ENCODE data around the gene BCL11A. TPM values are rescaled to one million over a fixed set of nuclear protein-coding genes. Genes with fewer than 3 reads are reported as not detected.

Gene BCL11A
- total RNA-seq, 1 donor from 2014 or later, result 2.2 TPM

DNA sequence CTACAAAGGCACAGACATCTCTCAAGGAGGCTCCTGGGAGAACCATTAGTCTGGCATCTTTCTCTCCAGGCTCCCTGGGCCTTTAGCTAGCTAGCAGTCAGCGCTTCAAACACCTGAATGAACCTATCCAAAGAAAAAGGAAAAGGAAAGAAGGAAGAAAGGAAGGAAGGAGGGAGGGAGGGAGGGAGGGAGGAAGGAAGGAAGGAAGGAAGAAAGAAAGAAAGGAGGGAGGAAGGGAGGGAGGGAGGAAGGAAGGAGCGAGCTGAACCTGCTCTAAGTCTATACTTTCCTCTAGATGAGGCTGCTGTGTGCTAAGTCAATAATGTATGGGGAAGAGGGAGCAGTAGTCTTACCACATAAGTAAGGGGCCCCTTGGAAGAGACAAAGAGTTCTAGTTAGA, 5.1 kb upstream of the BCL11A start:
- Mint-ChIP-seq H3K27ac (ENCODE audit: unreplicated experiment) (no peak overlapping the region), H3K27me3 (ENCODE audit: low read depth) (peaks cover 99% of the 10 kb centered on the region), H3K36me3 (ENCODE audit: low read depth) (no peaks in the 10 kb centered on the region), H3K9me3 (no peaks in the 10 kb centered on the region), H3K4me1 (peaks cover 24% of the 10 kb centered on the region), H3K4me3 (no peak overlapping the region)
- no peak for DNase-seq (ENCODE audit: low read depth, low spot score)
- TF ChIP-seq, protein P1, sequence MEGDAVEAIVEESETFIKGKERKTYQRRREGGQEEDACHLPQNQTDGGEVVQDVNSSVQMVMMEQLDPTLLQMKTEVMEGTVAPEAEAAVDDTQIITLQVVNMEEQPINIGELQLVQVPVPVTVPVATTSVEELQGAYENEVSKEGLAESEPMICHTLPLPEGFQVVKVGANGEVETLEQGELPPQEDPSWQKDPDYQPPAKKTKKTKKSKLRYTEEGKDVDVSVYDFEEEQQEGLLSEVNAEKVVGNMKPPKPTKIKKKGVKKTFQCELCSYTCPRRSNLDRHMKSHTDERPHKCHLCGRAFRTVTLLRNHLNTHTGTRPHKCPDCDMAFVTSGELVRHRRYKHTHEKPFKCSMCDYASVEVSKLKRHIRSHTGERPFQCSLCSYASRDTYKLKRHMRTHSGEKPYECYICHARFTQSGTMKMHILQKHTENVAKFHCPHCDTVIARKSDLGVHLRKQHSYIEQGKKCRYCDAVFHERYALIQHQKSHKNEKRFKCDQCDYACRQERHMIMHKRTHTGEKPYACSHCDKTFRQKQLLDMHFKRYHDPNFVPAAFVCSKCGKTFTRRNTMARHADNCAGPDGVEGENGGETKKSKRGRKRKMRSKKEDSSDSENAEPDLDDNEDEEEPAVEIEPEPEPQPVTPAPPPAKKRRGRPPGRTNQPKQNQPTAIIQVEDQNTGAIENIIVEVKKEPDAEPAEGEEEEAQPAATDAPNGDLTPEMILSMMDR (conservative IDR thresholded peaks at IDR 0.05), result no peak

DNA sequence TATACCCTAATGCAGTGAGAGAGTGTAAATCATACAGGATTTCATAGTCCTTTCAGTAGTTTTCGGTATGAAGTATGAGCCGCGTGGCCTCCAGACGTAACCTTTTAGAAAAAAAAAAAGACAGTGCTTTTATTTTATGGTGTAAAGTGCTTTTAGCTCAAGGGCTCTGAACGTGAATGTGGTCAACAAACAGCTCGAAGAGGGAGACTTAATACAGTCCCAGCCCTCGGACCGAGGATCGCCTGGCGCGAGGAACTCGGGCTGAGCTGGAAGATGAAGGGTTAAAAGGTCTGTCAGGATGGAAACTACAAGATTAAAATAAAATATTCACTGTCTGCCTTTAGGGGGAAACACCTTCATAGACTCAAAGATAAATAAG, 4.0 kb upstream of the BCL11A start:
- H3K4me1 Mint-ChIP-seq, result peaks cover 27% of the 10 kb centered on the region
- TF ChIP-seq, protein P1 (conservative IDR thresholded peaks at IDR 0.05), result no peak
- H3K27me3 Mint-ChIP-seq (ENCODE audit: low read depth), result peaks cover 100% of the 10 kb centered on the region
- H3K9me3 Mint-ChIP-seq, result no peaks in the 10 kb centered on the region
- no peaks in the 10 kb centered on the region for H3K36me3 Mint-ChIP-seq (ENCODE audit: low read depth)
- DNase-seq (ENCODE audit: low read depth, low spot score), result no peak
- no peak overlapping the region for H3K27ac Mint-ChIP-seq (ENCODE audit: unreplicated experiment)
- H3K4me3 Mint-ChIP-seq, result peak overlapping the region; percentile 75

DNA sequence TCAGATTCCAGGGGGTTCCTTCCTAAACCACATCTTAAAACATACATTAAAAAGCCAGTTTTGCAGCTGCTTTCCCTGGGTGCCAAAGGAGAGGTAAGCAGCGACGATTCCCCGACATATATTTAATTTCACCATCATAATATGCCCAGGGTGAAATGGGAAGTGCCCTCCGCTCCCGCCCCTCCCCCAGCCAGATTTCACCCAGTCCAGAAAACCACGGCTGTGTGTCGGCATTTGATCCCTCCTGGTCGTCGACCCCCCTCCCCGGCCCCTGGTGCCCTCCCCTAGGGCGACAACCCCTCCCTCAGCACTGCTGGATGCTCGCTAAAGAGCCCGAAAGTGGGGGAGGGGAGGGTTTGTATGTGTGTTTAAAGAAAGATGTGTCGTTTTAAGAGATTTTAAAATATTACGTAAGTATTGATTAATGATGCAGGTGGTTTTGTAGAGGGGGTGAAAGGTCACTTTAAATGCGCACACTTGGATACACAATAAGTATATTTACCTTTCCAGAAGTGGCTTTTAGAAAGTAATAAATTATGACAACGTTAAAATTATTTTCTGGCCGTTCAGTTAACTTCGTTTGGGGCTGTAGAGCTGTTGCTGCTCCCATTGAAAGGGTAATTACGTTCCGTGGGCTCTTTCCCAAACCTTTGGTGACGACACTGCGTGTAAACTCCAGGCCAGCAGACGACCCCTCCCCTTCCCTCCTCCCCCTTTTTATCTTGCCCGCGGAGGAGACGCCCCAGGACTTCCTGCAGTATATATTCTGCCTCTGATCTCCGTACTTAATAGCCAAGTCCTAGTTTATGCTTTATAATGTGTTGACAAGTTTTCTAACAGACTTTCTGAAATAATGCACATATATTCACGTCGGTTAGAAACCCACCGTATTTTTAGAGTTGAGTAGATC, 3.4 kb upstream of the BCL11A start:
- Mint-ChIP-seq H3K4me3 (peak overlapping the region; percentile 75), H3K27ac (ENCODE audit: unreplicated experiment) (no peak overlapping the region), H3K27me3 (ENCODE audit: low read depth) (peaks cover 99% of the 10 kb centered on the region), H3K36me3 (ENCODE audit: low read depth) (no peaks in the 10 kb centered on the region), H3K9me3 (no peaks in the 10 kb centered on the region), H3K4me1 (peaks cover 29% of the 10 kb centered on the region)
- DNase-seq (ENCODE audit: low read depth, low spot score), result no peak
- TF ChIP-seq, protein P1 (conservative IDR thresholded peaks at IDR 0.05), result no peak

DNA sequence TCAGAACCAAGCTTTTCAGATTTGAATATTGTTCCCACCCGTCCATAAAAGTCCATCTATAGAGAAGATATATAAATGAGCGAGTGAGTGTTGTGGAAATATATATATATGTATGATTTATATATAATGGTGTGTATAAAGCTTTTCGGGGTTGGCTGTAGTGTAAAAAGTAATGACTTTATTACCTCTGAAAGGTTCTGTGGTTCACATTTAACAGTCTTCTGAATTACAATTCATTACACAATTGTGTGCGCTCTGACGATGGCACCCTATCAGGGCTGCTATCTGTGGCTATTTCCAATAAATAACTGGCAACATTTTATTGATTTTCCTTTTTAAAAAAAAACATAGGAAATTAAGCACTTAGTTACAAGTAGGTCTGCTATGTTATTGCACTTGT, 2.7 kb upstream of the BCL11A start:
- no peaks in the 10 kb centered on the region for H3K9me3 Mint-ChIP-seq
- H3K4me1 Mint-ChIP-seq, result peaks cover 31% of the 10 kb centered on the region
- peaks cover 99% of the 10 kb centered on the region for H3K27me3 Mint-ChIP-seq (ENCODE audit: low read depth)
- peak overlapping the region; percentile 68 for H3K4me3 Mint-ChIP-seq
- H3K27ac Mint-ChIP-seq (ENCODE audit: unreplicated experiment), result no peak overlapping the region
- no peaks in the 10 kb centered on the region for H3K36me3 Mint-ChIP-seq (ENCODE audit: low read depth)
- TF ChIP-seq, protein P1 (conservative IDR thresholded peaks at IDR 0.05), result no peak
- DNase-seq (ENCODE audit: low read depth, low spot score), result no peak

DNA sequence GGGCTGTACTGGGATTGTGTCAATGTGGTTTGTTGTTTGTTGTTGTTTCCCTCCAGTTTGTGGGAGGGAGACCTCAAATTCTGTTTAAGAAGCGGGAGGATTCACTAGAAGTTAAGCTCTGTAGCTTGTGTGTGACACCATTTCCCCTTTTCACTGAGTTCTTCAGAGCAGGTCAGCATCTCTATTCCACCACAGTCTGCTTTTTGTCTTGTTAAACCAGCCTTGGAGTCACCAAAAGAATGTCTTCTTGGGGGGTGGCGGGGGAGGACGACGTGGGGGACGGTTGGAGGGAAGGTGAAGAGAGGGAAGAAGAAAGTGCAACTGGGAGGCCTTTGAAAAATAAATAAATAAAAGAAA, 2.3 kb upstream of the BCL11A start:
- TF ChIP-seq, protein P1 (conservative IDR thresholded peaks at IDR 0.05), result no peak
- Mint-ChIP-seq H3K27ac (ENCODE audit: unreplicated experiment) (no peak overlapping the region), H3K27me3 (ENCODE audit: low read depth) (peaks cover 98% of the 10 kb centered on the region), H3K4me3 (peak overlapping the region; percentile 68), H3K9me3 (no peaks in the 10 kb centered on the region), H3K4me1 (peaks cover 31% of the 10 kb centered on the region), H3K36me3 (ENCODE audit: low read depth) (no peaks in the 10 kb centered on the region)
- no peak for DNase-seq (ENCODE audit: low read depth, low spot score)

All from neural crest cell (in vitro differentiated cells).